ENCODE results near the gene RASGRF2.

DNA sequence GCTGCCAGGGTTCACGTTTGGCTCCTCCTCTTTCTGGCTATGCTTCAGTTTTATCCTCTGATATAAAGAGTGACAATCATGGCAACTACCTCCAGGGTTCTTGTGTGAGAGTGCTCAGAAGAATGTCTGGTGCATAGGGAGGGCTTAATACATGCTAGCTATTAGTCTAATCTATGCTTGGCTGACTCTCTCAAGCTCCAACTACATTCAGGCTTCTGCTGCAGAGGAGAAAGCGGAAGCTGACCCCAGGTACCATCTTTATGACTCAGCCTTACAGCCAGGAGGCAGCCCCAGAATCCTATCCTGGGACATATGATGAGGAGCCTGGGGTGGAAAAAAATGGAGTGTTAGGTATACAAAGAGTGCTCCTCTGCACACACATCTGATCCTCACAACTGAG lies 32.1 kb upstream of the RASGRF2 start:
- TF ChIP-seq, protein P1, sequence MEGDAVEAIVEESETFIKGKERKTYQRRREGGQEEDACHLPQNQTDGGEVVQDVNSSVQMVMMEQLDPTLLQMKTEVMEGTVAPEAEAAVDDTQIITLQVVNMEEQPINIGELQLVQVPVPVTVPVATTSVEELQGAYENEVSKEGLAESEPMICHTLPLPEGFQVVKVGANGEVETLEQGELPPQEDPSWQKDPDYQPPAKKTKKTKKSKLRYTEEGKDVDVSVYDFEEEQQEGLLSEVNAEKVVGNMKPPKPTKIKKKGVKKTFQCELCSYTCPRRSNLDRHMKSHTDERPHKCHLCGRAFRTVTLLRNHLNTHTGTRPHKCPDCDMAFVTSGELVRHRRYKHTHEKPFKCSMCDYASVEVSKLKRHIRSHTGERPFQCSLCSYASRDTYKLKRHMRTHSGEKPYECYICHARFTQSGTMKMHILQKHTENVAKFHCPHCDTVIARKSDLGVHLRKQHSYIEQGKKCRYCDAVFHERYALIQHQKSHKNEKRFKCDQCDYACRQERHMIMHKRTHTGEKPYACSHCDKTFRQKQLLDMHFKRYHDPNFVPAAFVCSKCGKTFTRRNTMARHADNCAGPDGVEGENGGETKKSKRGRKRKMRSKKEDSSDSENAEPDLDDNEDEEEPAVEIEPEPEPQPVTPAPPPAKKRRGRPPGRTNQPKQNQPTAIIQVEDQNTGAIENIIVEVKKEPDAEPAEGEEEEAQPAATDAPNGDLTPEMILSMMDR (conservative IDR thresholded peaks at IDR 0.05; ENCODE audit: low read length) = no peak
- no peak for TF ChIP-seq EZH2phosphoT487 (IDR thresholded peaks at IDR 0.05; ENCODE audit: borderline replicate concordance, low read depth, low read length)
